ENCODE measurements around the gene ASB6.

The ASB6 gene

GRCh38 chr9:129678844-129679243 lies 36.9 kb upstream of the ASB6 start:
- TF ChIP-seq SIN3A (IDR thresholded peaks at IDR 0.05; ENCODE audit: borderline replicate concordance, insufficient read depth, low read length) (no peak), TAF1 (IDR thresholded peaks at IDR 0.05; ENCODE audit: borderline replicate concordance, insufficient read depth, low read length) (no peak), POLR2AphosphoS5 (IDR thresholded peaks at IDR 0.05; ENCODE audit: low read depth, low read length) (no peak), FOXP2 (optimal IDR thresholded peaks at IDR 0.05; ENCODE audit: borderline replicate concordance, extremely low read depth, extremely low read length, insufficient read depth) (no peak), REST (IDR thresholded peaks at IDR 0.05; ENCODE audit: insufficient read depth in 1 of 2, low read depth in 2 of 2, low read length in 2 of 2) (no peak)

- no peak for TF ChIP-seq SIN3A (IDR thresholded peaks at IDR 0.05; ENCODE audit: borderline replicate concordance, insufficient read depth, low read length)
- no peak for TF ChIP-seq TAF1 (IDR thresholded peaks at IDR 0.05; ENCODE audit: borderline replicate concordance, insufficient read depth, low read length)
- TF ChIP-seq REST (IDR thresholded peaks at IDR 0.05; ENCODE audit: insufficient read depth in 1 of 2, low read depth in 2 of 2, low read length in 2 of 2): no peak
- no peak for TF ChIP-seq POLR2AphosphoS5 (IDR thresholded peaks at IDR 0.05; ENCODE audit: low read depth, low read length)
- TF ChIP-seq FOXP2 (optimal IDR thresholded peaks at IDR 0.05; ENCODE audit: borderline replicate concordance, extremely low read depth, extremely low read length, insufficient read depth): no peak
Measured at GRCh38 chr9:129677456-129677855, 35.5 kb upstream of the ASB6 start.

- no peak for TF ChIP-seq REST (IDR thresholded peaks at IDR 0.05; ENCODE audit: insufficient read depth in 1 of 2, low read depth in 2 of 2, low read length in 2 of 2)
- no peak for TF ChIP-seq POLR2AphosphoS5 (IDR thresholded peaks at IDR 0.05; ENCODE audit: low read depth, low read length)
- no peak for TF ChIP-seq SIN3A (IDR thresholded peaks at IDR 0.05; ENCODE audit: borderline replicate concordance, insufficient read depth, low read length)
Measured at GRCh38 chr9:129676975-129677374, 35.0 kb upstream of the ASB6 start.

- no peak for TF ChIP-seq FOXP2 (optimal IDR thresholded peaks at IDR 0.05; ENCODE audit: borderline replicate concordance, extremely low read depth, extremely low read length, insufficient read depth)
- no peak for TF ChIP-seq POLR2AphosphoS5 (IDR thresholded peaks at IDR 0.05; ENCODE audit: low read depth, low read length)
- no peak for TF ChIP-seq TAF1 (IDR thresholded peaks at IDR 0.05; ENCODE audit: borderline replicate concordance, insufficient read depth, low read length)
- no peak for TF ChIP-seq REST (IDR thresholded peaks at IDR 0.05; ENCODE audit: insufficient read depth in 1 of 2, low read depth in 2 of 2, low read length in 2 of 2)
- no peak for TF ChIP-seq SIN3A (IDR thresholded peaks at IDR 0.05; ENCODE audit: borderline replicate concordance, insufficient read depth, low read length)
Measured at GRCh38 chr9:129676287-129676686, 34.3 kb upstream of the ASB6 start.

GRCh38 chr9:129675620-129676019 lies 33.7 kb upstream of the ASB6 start:
- TF ChIP-seq REST (IDR thresholded peaks at IDR 0.05; ENCODE audit: insufficient read depth in 1 of 2, low read depth in 2 of 2, low read length in 2 of 2): no peak
- no peak for TF ChIP-seq SIN3A (IDR thresholded peaks at IDR 0.05; ENCODE audit: borderline replicate concordance, insufficient read depth, low read length)
- TF ChIP-seq FOXP2 (optimal IDR thresholded peaks at IDR 0.05; ENCODE audit: borderline replicate concordance, extremely low read depth, extremely low read length, insufficient read depth): no peak
- TF ChIP-seq TAF1 (IDR thresholded peaks at IDR 0.05; ENCODE audit: borderline replicate concordance, insufficient read depth, low read length): no peak
- TF ChIP-seq POLR2AphosphoS5 (IDR thresholded peaks at IDR 0.05; ENCODE audit: low read depth, low read length): no peak
